CD4-positive, alpha-beta T cell (primary cell): Measurements from ENCODE around the gene PDX1. TPM values are rescaled to one million over a fixed set of nuclear protein-coding genes. Genes with fewer than 3 reads are reported as not detected.

Experiments
- ATAC-seq: fragments of 200-7000 bp; cut with Tn5 transposase; one replicate; pipeline ENCODE4 v1.10.0; 2022; ENCODE audit warnings: mild to moderate bottlenecking; ENCODE audit not compliant: poor library complexity
- CTCF ChIA-PET: fragments of 350-600 bp; sonication (Branson Sonifier 250); formaldehyde crosslinking; loops from one replicate; lab custom pipeline; 2021; ENCODE audit warnings: antibody characterized with exemption, inconsistent platforms; lab: Charles Lee
- POLR2A ChIA-PET: fragments of 350-600 bp; sonication (Branson Sonifier 250); formaldehyde crosslinking; loops from one replicate; lab custom pipeline; 2021; ENCODE audit warnings: antibody characterized with exemption, inconsistent platforms; lab: Charles Lee
- DNase-seq, 14 experiments: peaks; one replicate each; pipeline ENCODE4 v3.0.0-alpha.2; 2013 to 2020; ENCODE audit warnings: mixed read lengths in 2 of 14
- H3K27ac ChIP-seq, 2 donors: one replicate each; pipeline versions ENCODE4 v1.5.1 to v1.7.0; 2013; ENCODE audit warnings: low read length in 2 of 2, low read depth in 1 of 2, mild to moderate bottlenecking in 1 of 2
- H3K27me3 ChIP-seq, 2 experiments: 1 replicate in 1 of 2; 2 replicates in 1 of 2; pipeline versions ENCODE4 v1.6.1 to v1.7.0; 2013; ENCODE audit warnings: low read length in 2 of 2, control low read depth in 1 of 2, mild to moderate bottlenecking in 1 of 2, moderate library complexity in 1 of 2; ENCODE audit not compliant: insufficient read depth in 2 of 2, control insufficient read depth in 1 of 2
- H3K36me3 ChIP-seq: one replicate; pipeline ENCODE4 v1.6.1; 2013; ENCODE audit warnings: low read length, control low read depth; ENCODE audit not compliant: insufficient read depth
- H3K4me1 ChIP-seq: one replicate; pipeline ENCODE4 v1.6.1; 2013; ENCODE audit warnings: low read length, control low read depth; ENCODE audit not compliant: insufficient read depth
- H3K4me3 ChIP-seq: one replicate; pipeline ENCODE4 v1.5.1; 2013; ENCODE audit warnings: mild to moderate bottlenecking, low read length, moderate library complexity
- H3K9me3 ChIP-seq, 2 experiments: 1 replicate in 1 of 2; 2 replicates in 1 of 2; pipeline versions ENCODE4 v1.6.1 to v1.7.0; 2013; ENCODE audit warnings: low read length in 2 of 2, mild to moderate bottlenecking in 2 of 2, control low read depth in 1 of 2, moderate library complexity in 1 of 2; ENCODE audit not compliant: control insufficient read depth in 1 of 2, insufficient read depth in 1 of 2
- H3K27ac Mint-ChIP-seq: one replicate; pipeline ENCODE4 v1.8.0; 2020; ENCODE audit warnings: mixed read lengths
- H3K27me3 Mint-ChIP-seq: one replicate; pipeline ENCODE4 v1.8.0; 2021; ENCODE audit warnings: mixed read lengths
- H3K36me3 Mint-ChIP-seq: one replicate; pipeline ENCODE4 v1.8.0; 2021; ENCODE audit warnings: low read depth, mixed read lengths
- H3K4me1 Mint-ChIP-seq: one replicate; pipeline ENCODE4 v1.8.0; 2021; ENCODE audit warnings: low read depth, mixed read lengths
- H3K4me3 Mint-ChIP-seq: one replicate; pipeline ENCODE4 v1.8.0; 2020; ENCODE audit warnings: mild to moderate bottlenecking, mixed read lengths
- H3K9me3 Mint-ChIP-seq: one replicate; pipeline ENCODE4 v1.8.0; 2020; ENCODE audit warnings: mixed read lengths
- CTCF ChIP-seq: fragments of 200-600 bp; IDR thresholded peaks from one replicate; pipeline ENCODE4 v1.8.0; 2022; ENCODE audit warnings: antibody characterized with exemption, mild to moderate bottlenecking
- intact Hi-C, 2 experiments: fragments of 100-400 bp; cut with DNase I in 1 of 2; cut with micrococcal nuclease in 1 of 2; formaldehyde crosslinking; loops; one replicate each; pipeline versions ENCODE4 v1.15.1 to v1.9.0; 2023 to 2025; cut with DNase I, micrococcal nuclease
- total RNA-seq, 174 experiments: library from RNA in 2 of 174; stranded (reverse) in 2 of 174; gene quantifications; one replicate each; pipeline ENCODE4 v1.2.3 and lab custom pipeline; 2021 to 2026

Gene PDX1
- total RNA-seq, 2 experiments from 2014 or later, result not detected

- peaks cover 37% of the 10 kb centered on the region for H3K4me1 Mint-ChIP-seq
- no peak for DNase-seq
- Histone ChIP-seq H3K4me1 (peaks cover 6% of the 10 kb centered on the region), H3K9me3 (peaks cover 0 to 25% of the 10 kb centered on the region in 2 experiments), H3K27me3 (peaks cover 57 to 76% of the 10 kb centered on the region in 2 experiments), H3K4me3 (no peak overlapping the region), H3K36me3 (no peaks in the 10 kb centered on the region), H3K27ac (no peak overlapping the region)
- H3K4me3 Mint-ChIP-seq, result no peak overlapping the region
- no peaks in the 10 kb centered on the region for H3K9me3 Mint-ChIP-seq
- H3K27me3 Mint-ChIP-seq, result peaks cover 82% of the 10 kb centered on the region
- H3K36me3 Mint-ChIP-seq, result no peaks in the 10 kb centered on the region
- H3K27ac Mint-ChIP-seq, result no peak overlapping the region
- CTCF ChIA-PET, result no interaction called here
- no peak for ATAC-seq
- intact Hi-C loops, result no loop called here
- no peak for TF ChIP-seq CTCF
- POLR2A ChIA-PET, result no interaction called here
These were observed 10.1 kb downstream of the PDX1 start for GRCh38 chr13:27929868-27930267.

GRCh38 chr13:27933118-27933517 is 13.3 kb downstream of the PDX1 start:
- no peak for ATAC-seq
- H3K36me3 Mint-ChIP-seq, result no peaks in the 10 kb centered on the region
- no peak overlapping the region for H3K4me3 ChIP-seq
- H3K4me1 Mint-ChIP-seq, result peaks cover 10% of the 10 kb centered on the region
- peaks cover 0 to 10% of the 10 kb centered on the region in 2 experiments for H3K9me3 ChIP-seq
- H3K27ac ChIP-seq, result no peak overlapping the region
- no peak overlapping the region for H3K27ac Mint-ChIP-seq
- H3K9me3 Mint-ChIP-seq, result no peaks in the 10 kb centered on the region
- intact Hi-C loops, result no loop called here
- DNase-seq, result no peak
- TF ChIP-seq CTCF, result no peak
- H3K36me3 ChIP-seq, result no peaks in the 10 kb centered on the region
- H3K27me3 ChIP-seq, result peaks cover 31 to 44% of the 10 kb centered on the region in 2 experiments
- H3K27me3 Mint-ChIP-seq, result peaks cover 62% of the 10 kb centered on the region
- no peak overlapping the region for H3K4me3 Mint-ChIP-seq
- H3K4me1 ChIP-seq, result no peaks in the 10 kb centered on the region
- ChIA-PET POLR2A (no interaction called here), CTCF (no interaction called here)

GRCh38 chr13:27933580-27934328 is 14.0 kb downstream of the PDX1 start:
- no peak for TF ChIP-seq CTCF
- Histone ChIP-seq H3K9me3 (peaks cover 0 to 4% of the 10 kb centered on the region in 2 experiments), H3K4me1 (no peaks in the 10 kb centered on the region), H3K27ac (no peak overlapping the region), H3K27me3 (peaks cover 25 to 38% of the 10 kb centered on the region in 2 experiments), H3K4me3 (no peak overlapping the region), H3K36me3 (no peaks in the 10 kb centered on the region)
- H3K4me3 Mint-ChIP-seq, result no peak overlapping the region
- no peaks in the 10 kb centered on the region for H3K36me3 Mint-ChIP-seq
- no peak overlapping the region for H3K27ac Mint-ChIP-seq
- DNase-seq, result no peak
- CTCF ChIA-PET, result no interaction called here
- no peaks in the 10 kb centered on the region for H3K9me3 Mint-ChIP-seq
- intact Hi-C loops, result no loop called here
- POLR2A ChIA-PET, result no interaction called here
- peaks cover 56% of the 10 kb centered on the region for H3K27me3 Mint-ChIP-seq
- ATAC-seq, result no peak
- H3K4me1 Mint-ChIP-seq, result peaks cover 10% of the 10 kb centered on the region
